HG02943 (cell line): ENCODE results near the gene CCDC167.
"Not testable (repeated sequence)": the region's sequence is repeated elsewhere in the genome, so short reads cannot be mapped to it uniquely, and the experiment has no call there.

Source experiments
- ATAC-seq: cut with Tn5 transposase; IDR thresholded peaks from one replicate; pipeline ENCODE4 v1.9.1; 2021; ENCODE audit warnings: mild to moderate bottlenecking, low read depth, moderate library complexity; ENCODE audit not compliant: unreplicated experiment

The CCDC167 gene

GRCh38 chr6:37512400-37513011 is 12.8 kb upstream of the CCDC167 start:
- no peak for ATAC-seq

- ATAC-seq: no peak
These were observed 12.3 kb upstream of the CCDC167 start for GRCh38 chr6:37511910-37512399.

- ATAC-seq: no peak
These were observed 11.5 kb upstream of the CCDC167 start for GRCh38 chr6:37511201-37511600.

GRCh38 chr6:37507690-37508421 is 8.2 kb upstream of the CCDC167 start:
- ATAC-seq: no peak

- ATAC-seq: no peak
These were observed 7.4 kb upstream of the CCDC167 start for GRCh38 chr6:37507077-37507476.

GRCh38 chr6:37506479-37506878 is 6.8 kb upstream of the CCDC167 start:
- no peak for ATAC-seq

- no peak for ATAC-seq
These were observed 4.3 kb upstream of the CCDC167 start for GRCh38 chr6:37504024-37504423.

- no peak for ATAC-seq
These were observed 3.7 kb upstream of the CCDC167 start for GRCh38 chr6:37503309-37503965.

GRCh38 chr6:37502703-37503291 is 3.1 kb upstream of the CCDC167 start:
- no peak for ATAC-seq

GRCh38 chr6:37501632-37502491 is 2.2 kb upstream of the CCDC167 start:
- no peak for ATAC-seq

GRCh38 chr6:37500904-37501303 is 1.2 kb upstream of the CCDC167 start:
- not testable (repeated sequence) for ATAC-seq

- ATAC-seq: no peak
These were observed 558 bp upstream of the CCDC167 start for GRCh38 chr6:37500294-37500608.

- no peak for ATAC-seq
These were observed 2.5 kb downstream of the CCDC167 start for GRCh38 chr6:37496951-37497885.

- no peak for ATAC-seq
These were observed 4.3 kb downstream of the CCDC167 start for GRCh38 chr6:37495244-37495934.

- no peak for ATAC-seq
These were observed 6.1 kb downstream of the CCDC167 start for GRCh38 chr6:37493661-37493995.

- ATAC-seq: no peak
These were observed 6.6 kb downstream of the CCDC167 start for GRCh38 chr6:37492991-37493660.

GRCh38 chr6:37492236-37492972 is 7.3 kb downstream of the CCDC167 start:
- no peak for ATAC-seq

- ATAC-seq: no peak
These were observed 7.9 kb downstream of the CCDC167 start for GRCh38 chr6:37491830-37492208.
